A549 (cell line): Measurements from ENCODE around the gene SLC2A1.

Experiments
- BHLHE40 ChIP-seq: IDR thresholded peaks from 2 replicates; pipeline ENCODE4 v1.6.1; 2012; ENCODE audit warnings: low read depth, low read length, inconsistent platforms
- CHD2 ChIP-seq: fragments of 150-350 bp; IDR thresholded peaks from 2 replicates; pipeline ENCODE4 v1.6.1; 2014; ENCODE audit warnings: low read length; ENCODE audit not compliant: partially characterized antibody
- CTCF ChIP-seq: fragments of >200 bp; sonication (Bioruptor Twin); formaldehyde crosslinking; IDR thresholded peaks from 3 replicates; pipeline ENCODE4 v1.5.1; 2016
- JUNB ChIP-seq: fragments of >200 bp; sonication (Bioruptor Twin); formaldehyde crosslinking; IDR thresholded peaks from 2 replicates; pipeline ENCODE4 v1.6.1; 2016
- KDM1A ChIP-seq: fragments of 200-600 bp; sonication (generic); IDR thresholded peaks from 2 replicates; pipeline ENCODE4 v1.6.1; 2016; ENCODE audit warnings: low read depth, mild to moderate bottlenecking
- NR3C1 ChIP-seq: fragments of >200 bp; sonication (Bioruptor Twin); formaldehyde crosslinking; IDR thresholded peaks from 3 replicates; pipeline ENCODE4 v1.6.1; 2017
- POLR2A ChIP-seq: IDR thresholded peaks from 2 replicates; pipeline ENCODE4 v1.6.1; 2012; ENCODE audit warnings: mild to moderate bottlenecking, low read length
- RCOR1 ChIP-seq: fragments of 150-350 bp; IDR thresholded peaks from 2 replicates; pipeline ENCODE4 v1.6.1; 2014; ENCODE audit warnings: antibody characterized with exemption, low read length, low read depth
- REST ChIP-seq: fragments of 200-600 bp; sonication (generic); IDR thresholded peaks from 2 replicates; pipeline ENCODE4 v1.6.1; 2016; ENCODE audit warnings: antibody characterized with exemption, mild to moderate bottlenecking, moderate library complexity
- RFX5 ChIP-seq: fragments of 450-650 bp; IDR thresholded peaks from 2 replicates; pipeline ENCODE4 v1.7.1; 2014; ENCODE audit warnings: antibody characterized with exemption, mild to moderate bottlenecking, moderate library complexity
- TF ChIP-seq, protein P1 (sequence below): IDR thresholded peaks from 2 replicates; pipeline ENCODE4 v1.6.1; 2012; ENCODE audit warnings: low read depth, borderline replicate concordance

GRCh38 chr1:42930178-42931107, 28.2 kb downstream of the SLC2A1 start:
- TF ChIP-seq BHLHE40, result no peak
- TF ChIP-seq REST, result no peak
- no peak for TF ChIP-seq NR3C1
- no peak for TF ChIP-seq RCOR1
- no peak for TF ChIP-seq CTCF
- TF ChIP-seq CHD2, result no peak
- TF ChIP-seq JUNB, result no peak
- TF ChIP-seq, protein P1, sequence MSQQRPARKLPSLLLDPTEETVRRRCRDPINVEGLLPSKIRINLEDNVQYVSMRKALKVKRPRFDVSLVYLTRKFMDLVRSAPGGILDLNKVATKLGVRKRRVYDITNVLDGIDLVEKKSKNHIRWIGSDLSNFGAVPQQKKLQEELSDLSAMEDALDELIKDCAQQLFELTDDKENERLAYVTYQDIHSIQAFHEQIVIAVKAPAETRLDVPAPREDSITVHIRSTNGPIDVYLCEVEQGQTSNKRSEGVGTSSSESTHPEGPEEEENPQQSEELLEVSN, result no peak
- no peak for TF ChIP-seq RFX5
- no peak for TF ChIP-seq POLR2A
- TF ChIP-seq KDM1A, result no peak
